ACHN (cell line): ENCODE results near the gene SIVA1.

ENCODE experiments used
- DNase-seq: peaks from one replicate; pipeline ENCODE4 v3.0.0-alpha.2; 2015
- in situ Hi-C: cut with HindIII; loops from 2 replicates; pipeline ENCODE4 v1.10.0; 2017; ENCODE audit warnings: low sequenced_read_pairs, low pct_ligation_motif_present, low pct_unique_long_range_greater_than_20kb

SIVA1 gene

DNA sequence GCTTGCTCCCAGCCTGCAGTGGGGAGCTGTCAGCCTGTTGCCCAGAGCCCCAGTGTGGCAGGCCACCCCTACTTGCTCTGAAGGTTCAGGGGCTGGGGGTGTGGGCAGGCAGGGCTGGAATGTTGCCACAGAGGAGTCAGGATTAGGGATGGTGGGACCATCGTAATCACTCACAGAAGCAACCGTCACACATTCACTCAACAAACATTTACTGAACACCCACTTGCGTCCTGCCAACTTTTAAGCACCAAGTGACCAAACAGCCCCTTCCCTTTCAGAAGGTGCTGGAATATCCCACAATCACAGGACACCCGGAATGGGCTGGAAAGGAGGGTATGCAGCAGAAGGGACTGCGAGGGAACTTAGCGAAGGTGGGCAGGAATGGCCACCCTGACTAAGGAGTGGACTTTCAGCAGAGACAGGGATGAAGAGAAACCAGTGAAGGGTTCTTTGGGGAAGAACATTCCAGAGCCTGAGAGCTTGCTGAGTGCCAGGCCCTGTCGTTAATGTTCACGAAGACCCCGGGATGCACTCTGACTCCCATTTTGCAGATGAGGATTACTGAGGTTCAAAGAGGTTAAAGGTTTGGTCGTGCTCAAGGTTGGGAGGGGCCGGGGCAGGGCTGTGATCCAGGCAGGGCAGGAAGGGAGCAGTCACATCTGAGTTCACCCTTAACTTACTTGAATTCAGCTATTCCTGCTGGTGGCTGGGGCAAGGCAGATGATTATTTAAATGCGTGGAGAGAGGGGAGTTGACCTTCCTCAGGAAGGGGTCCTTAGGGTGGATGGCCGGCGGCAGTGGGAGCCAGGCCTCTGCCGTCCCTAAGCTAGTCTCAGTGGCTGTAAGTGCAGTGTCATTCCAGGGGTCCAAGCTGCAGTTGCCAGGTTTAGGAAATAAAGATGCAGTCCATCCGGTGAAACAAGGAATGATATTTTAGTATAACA, 45.6 kb downstream of the SIVA1 start:
- in situ Hi-C loops: no loop called here
- no peak for DNase-seq

DNA sequence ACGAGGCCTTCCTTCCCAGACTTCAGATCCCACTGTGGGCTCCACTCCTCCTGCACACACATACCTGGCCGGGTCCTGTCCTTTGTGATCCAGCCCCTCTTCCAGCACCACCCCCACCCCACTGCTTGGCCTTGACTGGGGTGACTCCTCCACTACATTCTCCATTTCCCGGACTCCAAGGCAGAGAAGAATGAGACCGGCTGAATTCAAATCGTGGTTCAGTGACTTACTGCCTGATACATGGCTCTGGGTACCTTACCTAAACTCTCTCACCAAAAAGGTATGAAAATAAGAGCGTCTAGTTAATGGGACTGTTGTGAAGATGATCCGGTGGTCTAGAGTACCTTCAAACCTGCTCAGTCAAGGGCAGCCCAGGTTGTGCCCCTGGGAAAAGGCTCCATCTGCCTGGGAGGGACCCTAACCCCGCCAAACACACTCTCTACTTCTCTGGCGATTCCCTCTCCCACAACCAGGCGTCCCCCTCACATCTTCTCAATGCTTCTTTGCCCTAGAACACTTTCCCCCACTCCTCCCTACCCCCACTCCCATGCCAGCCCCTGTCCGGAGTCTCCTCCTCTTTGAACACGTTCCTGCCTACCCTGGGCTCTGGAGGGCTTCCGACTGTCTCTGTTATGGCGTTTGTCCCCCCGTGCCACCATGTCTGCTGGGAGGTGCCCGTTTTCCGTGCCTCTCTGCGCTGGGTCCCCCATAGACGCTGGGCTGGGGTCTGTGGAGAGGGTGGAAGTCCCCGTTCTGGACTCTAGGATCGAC, 46.5 kb downstream of the SIVA1 start:
- no peak for DNase-seq
- in situ Hi-C loops: no loop called here

DNA sequence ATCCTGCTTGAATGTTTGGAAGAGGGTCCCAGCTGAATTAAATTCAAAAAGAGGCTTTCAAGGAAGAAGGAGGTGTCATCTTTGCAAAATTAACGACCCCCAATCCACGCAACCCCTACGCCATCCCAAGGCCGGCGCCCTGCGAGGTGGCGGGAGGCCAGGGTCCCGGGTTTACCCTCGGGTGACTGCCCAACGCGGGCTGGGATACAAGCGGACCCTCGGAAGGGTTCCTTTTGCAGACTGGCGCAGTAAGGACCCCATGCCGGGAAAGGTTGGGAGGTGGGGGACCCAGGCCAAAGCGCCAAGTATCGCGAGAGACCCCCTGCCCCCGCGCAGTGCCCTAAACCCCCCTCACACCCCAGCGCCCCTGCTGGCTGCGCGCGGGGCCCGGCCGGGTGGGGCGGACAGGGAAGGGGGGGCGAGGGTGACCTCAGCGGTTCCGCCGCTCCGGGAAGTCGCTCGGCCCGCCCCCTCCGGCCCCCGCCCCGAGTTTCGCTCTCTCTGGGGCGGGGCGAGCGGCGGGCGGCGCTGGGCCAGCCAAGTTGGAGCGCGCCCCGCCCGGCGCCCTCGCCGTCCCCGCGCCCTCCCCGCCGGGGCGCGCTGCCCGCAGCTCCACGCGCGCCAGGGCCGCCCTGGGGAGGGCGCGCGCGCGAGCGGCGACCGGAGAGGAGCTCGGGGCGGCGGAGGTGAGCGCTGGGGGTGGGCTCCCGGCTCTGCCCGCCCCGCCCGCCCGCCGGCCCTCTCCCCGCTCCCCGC, 47.2 kb downstream of the SIVA1 start:
- peak; percentile 77 for DNase-seq
- in situ Hi-C loops: no loop called here

DNA sequence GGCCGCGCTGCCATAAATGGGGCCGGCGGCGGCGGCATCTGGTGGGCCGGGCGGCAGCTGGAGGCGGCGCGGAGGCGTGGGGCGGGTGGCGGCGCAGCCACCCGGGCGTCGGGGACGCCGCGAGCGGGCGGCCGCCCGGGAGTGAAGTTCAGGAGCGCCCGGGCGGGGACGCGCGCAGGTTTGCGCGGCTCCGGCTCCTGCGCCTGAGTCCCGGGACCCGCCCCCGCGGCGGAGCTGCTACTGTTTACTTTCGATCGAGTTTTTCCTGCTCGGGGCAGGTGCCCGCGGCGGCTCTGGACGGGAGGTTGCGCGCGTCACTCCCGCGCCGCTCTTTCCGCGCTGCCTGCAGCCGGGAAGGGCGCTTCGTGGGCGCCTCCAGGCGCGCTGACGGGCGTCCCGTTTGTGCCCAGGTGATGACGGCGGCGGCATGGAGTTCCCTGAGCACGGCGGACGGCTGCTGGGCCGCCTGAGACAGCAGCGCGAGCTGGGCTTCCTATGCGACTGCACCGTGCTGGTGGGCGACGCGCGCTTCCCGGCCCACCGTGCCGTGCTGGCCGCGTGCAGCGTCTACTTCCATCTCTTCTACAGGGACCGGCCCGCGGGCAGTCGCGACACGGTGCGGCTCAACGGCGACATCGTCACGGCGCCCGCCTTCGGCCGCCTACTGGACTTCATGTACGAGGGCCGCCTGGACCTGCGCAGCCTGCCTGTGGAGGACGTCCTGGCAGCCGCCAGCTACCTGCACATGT, 48.0 kb downstream of the SIVA1 start, which contains the start of gene ZBTB42:
Gene ZBTB42 (plus strand): TSS at position 331 of the 749 bp plus-strand sequence. CDS start 97 bp downstream, at position 428.
- in situ Hi-C loops: no loop called here
- DNase-seq: peak; percentile 64

DNA sequence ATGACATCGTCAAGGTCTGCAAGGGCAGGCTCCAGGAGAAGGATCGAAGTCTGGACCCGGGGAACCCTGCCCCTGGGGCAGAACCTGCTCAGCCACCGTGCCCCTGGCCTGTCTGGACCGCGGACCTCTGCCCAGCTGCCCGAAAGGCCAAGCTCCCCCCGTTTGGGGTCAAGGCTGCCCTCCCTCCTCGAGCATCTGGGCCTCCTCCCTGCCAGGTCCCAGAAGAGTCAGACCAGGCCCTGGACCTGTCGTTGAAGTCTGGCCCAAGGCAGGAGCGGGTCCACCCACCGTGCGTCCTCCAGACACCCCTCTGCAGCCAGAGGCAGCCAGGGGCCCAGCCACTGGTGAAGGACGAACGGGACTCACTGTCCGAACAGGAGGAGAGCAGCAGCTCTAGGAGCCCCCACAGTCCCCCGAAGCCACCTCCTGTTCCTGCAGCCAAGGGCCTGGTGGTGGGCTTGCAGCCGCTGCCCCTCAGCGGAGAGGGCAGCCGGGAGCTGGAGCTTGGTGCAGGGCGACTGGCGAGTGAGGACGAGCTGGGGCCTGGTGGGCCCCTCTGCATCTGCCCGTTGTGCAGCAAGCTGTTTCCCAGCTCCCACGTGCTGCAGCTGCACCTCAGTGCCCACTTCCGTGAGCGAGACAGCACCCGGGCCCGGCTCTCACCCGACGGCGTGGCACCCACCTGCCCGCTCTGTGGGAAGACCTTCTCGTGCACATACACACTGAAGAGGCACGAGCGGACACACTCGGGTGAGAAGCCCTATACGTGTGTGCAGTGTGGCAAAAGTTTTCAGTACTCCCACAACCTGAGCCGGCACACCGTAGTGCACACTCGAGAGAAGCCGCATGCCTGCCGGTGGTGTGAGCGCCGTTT, 48.8 kb downstream of the SIVA1 start:
- DNase-seq: no peak
- in situ Hi-C loops: no loop called here

DNA sequence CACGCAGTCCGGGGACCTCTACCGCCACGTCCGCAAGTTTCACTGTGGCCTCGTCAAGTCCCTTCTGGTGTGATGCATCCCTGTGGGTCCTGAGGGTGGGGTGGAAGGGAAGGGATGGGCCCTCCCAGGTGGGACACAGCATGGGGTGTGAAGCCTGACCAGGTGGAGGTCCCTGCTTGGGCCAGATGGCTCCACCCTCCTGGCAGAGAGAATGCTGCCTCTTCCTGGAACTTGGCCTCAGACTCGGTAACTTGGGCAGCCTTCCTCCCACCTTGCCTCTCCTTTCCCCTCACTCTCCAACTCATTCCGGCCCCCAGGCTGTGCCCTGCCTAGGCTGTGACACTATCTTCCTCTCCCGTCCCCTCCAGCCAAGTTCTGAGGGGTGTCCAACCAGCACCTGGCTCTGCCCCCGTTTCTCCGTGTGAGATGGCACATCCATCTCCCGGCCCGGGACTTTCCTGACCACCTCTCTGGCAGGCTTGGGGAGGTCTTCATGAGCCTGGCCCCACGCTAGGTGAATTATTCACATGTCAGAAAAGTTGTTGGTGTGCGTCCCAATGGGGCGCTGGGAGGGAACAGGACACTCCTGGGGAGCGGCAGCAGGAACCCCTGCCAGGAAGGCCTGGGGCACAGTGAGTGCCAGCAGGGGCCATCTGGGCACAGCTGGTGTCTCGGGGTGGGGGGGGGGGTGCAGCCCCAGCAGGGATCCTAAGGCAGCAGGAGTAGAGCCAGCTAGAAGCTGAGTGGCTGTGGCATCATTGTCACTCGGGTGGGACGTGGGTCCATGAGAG, 49.6 kb downstream of the SIVA1 start:
- in situ Hi-C loops: no loop called here

DNA sequence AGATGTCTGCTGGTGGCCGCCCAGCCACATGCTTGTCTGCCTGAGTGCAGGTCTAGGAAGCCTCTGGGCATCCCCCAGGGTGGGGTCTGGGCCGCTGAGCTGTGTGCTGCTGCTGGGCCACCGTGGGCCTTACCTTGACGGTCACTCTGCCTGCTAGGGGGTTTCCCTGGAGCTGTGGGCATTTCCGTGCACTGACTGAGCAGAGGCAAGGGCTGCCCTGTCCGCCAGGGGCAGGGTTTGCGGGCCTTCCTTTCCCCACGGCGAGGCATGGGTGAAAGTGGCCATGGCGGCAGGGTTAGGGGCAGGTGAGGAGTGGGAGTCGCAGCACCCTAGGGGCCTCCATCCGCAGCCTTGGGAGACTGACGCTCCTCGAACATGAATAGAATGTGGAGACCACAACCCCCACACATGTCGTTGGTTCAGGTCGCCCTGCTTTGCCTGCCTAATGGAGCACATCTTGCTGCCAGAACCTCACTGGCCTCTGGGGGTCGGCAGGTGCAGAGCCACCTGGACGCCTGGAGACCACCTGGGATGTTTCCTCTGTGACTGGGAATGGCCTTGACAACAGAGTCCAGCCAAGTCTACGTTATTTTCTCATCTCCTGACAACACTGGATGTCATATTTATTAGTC, 50.4 kb downstream of the SIVA1 start:
- in situ Hi-C loops: no loop called here
- no peak for DNase-seq

More for the DNA sequence above, 49.6 kb downstream of the SIVA1 start:
- DNase-seq: no peak

DNA sequence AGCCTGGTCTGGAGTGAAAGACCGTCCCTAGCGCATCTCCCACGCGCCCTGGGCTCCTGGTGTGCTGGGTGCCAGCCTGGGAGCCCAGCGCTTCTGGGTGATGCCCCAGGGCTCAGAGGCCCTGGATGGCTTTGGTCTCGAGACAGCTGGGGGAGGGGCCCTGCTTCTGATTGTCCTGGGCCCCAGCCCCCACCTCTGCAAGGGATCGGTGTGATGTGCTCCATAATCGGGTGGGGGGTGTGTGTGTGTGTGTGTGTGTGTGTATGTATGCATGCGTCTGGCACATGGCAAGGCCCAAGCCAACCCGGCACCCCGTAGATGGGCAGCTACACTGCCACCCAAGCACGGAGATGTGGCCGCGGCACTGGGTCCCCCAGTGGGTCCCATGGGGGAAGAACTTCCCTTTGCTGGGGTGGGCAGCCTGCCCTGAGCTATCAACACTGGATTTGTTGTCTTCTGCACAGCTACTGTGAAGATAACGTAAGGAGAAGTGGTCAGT, 51.0 kb downstream of the SIVA1 start:
- in situ Hi-C loops: no loop called here
- DNase-seq: no peak

DNA sequence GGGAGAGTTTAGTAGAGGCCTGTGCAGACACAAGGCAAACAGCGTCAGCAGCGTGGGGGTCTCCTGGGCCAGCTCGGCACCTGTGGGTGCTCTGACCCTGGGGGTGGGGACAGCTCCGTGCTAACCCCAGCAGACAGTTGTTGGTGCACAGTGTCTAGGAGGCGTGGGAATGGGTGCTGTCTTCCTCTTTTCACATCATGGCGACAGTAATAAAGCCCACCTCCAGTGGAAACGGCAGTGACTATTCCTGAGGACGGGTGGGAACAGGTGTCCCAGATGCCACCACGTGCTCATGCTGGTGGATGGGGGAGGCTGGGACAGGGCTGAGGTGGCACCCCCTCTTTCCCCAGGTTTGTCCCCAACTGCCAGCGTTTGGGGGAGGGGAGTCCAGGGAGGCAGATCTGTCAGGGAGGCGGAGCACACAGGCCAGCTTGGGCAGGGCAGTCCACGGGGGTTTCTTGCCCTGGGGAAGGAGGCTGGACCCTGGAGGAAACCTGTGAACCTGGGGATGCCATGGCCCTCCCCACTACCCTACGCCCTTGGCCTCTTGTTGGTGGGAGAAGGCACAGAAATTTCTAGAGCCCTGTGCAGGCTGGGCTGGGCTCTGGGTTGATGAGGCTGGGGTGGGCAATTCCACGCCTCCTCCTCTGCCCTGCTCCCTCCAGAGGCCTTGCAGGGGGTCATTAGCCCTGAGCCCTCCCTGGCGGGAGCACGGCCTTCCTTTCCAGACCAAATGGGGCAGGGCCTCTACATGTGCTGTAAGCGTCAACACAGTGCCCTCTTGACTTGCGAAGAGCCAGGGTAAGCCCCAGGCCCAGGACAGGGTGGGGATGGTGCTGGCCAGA, 51.8 kb downstream of the SIVA1 start:
- in situ Hi-C loops: no loop called here
- DNase-seq: no peak

DNA sequence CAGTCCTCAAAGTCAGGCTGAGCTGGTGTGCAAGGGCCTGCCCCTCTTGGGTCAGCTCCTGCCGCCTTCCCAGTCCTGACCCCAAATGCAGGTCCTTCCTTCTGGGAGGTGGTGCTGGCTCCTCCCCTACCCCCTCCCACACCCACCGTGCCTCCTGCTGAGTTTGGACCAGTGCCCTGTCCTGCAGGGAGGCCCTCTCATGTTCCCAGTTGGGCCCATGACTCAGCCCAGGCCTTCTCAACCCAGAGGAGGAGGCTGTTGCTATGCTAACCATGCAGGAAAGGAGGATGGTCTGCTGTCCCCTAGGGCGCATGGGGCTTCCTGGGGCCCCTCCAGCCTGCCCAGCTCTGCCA, 52.4 kb downstream of the SIVA1 start:
- DNase-seq: peak; percentile 72
- in situ Hi-C loops: no loop called here

DNA sequence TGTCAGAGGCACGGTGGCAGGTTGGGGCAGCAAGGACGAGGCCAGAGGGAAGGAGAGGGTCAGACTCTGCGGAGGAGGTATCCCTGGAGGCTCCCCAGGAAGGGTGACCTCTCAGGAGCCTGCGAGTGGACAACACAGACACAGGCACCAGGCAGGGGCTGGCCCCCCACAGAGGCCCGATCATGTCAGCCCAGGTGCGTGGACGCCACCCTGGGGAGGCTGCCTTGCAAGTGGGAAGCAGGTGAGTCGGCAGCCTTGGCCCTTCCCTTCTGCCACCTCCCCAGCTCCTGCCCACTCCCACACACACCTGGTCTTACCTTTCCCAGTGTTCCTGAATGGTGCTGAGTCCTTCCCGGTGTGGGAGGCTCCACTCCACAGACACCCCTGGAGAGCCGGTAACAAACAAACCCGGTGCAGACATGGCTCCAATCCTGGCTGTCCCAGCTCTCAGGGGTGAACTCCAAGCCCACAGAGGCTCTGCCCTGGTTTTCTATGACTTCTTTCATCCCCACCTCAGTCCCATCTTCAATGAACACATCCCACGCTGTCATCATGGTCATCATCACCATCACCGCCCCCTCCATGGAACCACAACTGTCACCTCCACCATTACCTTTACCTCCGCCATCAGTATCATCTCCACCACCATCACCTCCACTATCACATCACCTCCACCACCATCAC, 53.1 kb downstream of the SIVA1 start:
- DNase-seq: no peak

DNA sequence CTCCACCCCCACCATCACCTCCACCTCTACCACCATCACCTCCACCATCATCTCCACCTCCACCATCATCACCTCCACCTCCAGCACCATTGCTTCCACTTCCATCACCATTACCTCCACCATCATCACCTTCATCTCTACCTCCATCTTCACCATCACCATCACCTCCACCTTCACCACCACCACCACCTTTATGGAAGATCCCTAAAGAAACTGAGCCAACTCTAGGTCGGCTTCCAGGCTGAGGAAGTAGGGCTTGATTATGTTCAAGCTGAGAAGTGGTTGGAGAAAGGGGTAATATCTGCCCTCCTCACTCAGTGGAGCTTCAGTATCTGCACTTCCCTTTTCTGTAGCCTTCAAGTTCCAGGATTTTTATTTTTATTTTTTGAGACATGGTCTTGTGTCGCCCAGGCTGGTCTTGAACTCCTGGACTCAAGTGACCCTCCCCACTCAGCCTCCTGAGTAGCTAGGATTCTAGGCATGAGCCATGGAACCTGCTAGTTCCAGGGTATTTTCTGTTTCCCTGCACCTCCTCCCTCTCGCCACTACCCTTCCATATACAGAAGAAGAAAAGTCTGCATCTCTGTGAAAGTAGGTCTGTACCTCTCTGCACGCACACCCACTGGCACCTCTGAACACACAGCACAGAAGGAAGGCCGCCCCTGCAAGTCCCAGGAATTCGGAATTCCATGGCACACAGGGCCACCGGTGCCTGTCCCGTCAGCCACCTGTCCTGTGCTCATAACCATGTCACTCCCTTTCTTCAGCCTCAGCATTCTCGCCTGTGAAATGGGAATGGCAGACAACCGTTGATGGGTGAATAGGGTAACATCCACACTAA, 53.9 kb downstream of the SIVA1 start:
- DNase-seq: no peak
- in situ Hi-C loops: no loop called here

More for the DNA sequence above, 53.1 kb downstream of the SIVA1 start:
- in situ Hi-C loops: no loop called here

DNA sequence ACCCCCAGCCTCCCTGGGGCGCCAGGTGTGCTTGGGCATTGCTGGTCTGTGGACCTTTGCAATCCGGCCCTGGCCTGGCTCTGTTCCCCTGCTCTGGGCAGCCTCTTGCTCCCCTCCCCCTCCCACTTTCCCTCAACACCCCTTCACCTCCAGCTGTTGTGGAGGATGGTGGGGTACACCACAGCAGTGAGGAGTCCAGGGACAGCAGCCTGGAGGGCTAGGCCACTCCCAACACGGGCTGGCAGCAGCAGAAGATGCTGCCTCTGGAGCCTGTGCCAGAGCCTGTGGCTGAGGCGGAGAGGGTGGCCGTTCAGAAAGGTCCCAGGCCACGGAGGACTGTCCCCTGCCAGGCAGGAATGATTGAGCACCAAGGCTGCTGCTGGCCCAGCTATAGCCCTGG, 55.5 kb downstream of the SIVA1 start:
- DNase-seq: no peak
- in situ Hi-C loops: no loop called here
